ENCODE data around the gene LRCOL1.

Gene LRCOL1

DNA sequence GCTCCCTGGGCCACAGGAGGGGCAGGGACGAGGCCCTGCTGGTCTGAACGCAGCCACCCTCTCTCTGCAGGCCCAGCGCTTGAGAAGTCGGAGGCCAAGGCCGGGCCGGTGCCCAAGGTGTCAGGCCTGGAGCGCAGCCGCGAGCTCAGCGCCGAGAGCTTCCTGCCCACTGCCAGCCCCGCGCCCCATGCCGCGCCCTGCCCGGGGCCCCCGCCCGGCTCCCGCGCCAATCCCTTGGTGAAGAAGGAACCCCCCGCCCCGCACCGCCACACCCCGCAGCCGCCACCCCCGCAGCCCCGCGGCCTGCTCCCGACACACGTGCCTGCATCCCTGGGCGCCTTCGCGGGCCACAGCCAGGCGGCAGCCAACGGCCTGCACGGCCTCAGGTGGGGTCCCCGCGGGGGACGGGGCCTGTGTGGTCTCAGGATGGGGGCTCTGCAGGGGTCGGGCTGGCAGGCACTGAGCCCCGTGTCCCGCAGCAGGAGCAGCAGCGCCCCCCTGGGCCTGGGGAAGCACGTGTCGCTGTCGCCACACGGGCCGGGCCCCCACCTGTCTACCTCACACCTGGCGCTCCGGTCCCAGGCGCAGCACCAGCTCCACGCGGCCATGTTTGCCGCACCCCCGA, 40.4 kb downstream of the LRCOL1 start:
- no peak for DNase-seq (ENCODE audit: low spot score)
- H3K36me3 Mint-ChIP-seq (ENCODE audit: low read depth) = no peaks in the 10 kb centered on the region
- H3K9me3 Mint-ChIP-seq = no peaks in the 10 kb centered on the region
- no peaks in the 10 kb centered on the region for H3K27me3 Mint-ChIP-seq (ENCODE audit: low read depth)
- H3K4me3 Mint-ChIP-seq = no peak overlapping the region
- H3K4me1 Mint-ChIP-seq (ENCODE audit: low read depth) = no peaks in the 10 kb centered on the region
- H3K27ac Mint-ChIP-seq = no peak overlapping the region

DNA sequence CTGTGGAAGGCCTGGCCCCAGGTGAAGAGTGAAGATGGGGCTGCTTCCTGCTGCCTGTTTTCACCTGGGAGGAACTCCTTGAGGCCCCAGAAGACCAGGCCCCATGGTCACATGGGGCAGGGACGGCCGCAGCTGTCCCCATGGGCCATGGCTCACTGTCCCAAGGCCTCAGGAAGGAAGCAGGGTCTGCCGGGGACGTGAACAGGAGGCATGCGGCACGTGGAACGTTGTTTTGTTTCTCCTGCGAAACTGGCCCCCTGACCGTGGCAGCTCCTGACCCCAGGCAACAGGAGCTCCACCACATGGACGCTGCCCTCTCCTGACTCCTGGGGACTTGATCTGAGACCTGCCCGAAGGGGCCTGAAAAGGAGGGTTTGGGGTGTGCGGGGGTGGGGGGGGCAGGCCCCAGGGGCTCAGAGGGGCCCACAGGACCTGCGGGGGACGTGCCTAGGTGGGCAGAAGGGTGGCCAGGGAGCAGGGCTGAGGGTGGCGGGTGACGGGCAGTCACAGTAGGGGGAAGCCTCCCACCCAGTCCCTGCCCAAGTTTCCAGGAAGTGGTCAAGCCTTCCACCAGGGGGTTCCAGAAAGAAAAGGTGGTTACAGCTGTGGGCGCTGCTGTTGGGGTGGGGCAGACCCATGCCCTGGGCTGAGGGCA, 41.4 kb downstream of the LRCOL1 start:
- Mint-ChIP-seq H3K36me3 (ENCODE audit: low read depth) (no peaks in the 10 kb centered on the region), H3K9me3 (no peaks in the 10 kb centered on the region), H3K27me3 (ENCODE audit: low read depth) (no peaks in the 10 kb centered on the region), H3K27ac (no peak overlapping the region), H3K4me1 (ENCODE audit: low read depth) (no peaks in the 10 kb centered on the region), H3K4me3 (no peak overlapping the region)
- no peak for DNase-seq (ENCODE audit: low spot score)

DNA sequence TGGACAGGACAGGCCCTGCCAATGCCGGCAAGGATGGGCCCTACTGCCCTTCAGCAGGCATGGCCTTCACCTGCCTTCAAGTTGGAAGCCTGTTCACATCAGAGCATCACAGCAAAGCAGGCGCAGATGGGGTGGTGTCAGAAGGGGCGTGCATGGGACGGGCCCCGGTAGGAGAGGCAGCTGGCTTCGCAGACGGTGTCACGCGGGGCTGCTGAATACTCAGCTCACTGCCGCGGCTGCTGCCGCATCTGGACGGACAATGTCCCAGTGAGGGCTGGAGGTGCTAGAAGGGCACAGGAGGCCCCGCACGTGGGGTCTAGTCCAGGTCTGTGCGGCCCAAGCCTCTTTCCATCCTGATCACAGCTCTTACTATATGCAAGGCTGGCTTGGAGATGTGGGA, 42.1 kb downstream of the LRCOL1 start:
- H3K9me3 Mint-ChIP-seq = no peaks in the 10 kb centered on the region
- no peaks in the 10 kb centered on the region for H3K36me3 Mint-ChIP-seq (ENCODE audit: low read depth)
- H3K4me3 Mint-ChIP-seq = no peak overlapping the region
- no peaks in the 10 kb centered on the region for H3K4me1 Mint-ChIP-seq (ENCODE audit: low read depth)
- no peaks in the 10 kb centered on the region for H3K27me3 Mint-ChIP-seq (ENCODE audit: low read depth)
- no peak overlapping the region for H3K27ac Mint-ChIP-seq
- no peak for DNase-seq (ENCODE audit: low spot score)

DNA sequence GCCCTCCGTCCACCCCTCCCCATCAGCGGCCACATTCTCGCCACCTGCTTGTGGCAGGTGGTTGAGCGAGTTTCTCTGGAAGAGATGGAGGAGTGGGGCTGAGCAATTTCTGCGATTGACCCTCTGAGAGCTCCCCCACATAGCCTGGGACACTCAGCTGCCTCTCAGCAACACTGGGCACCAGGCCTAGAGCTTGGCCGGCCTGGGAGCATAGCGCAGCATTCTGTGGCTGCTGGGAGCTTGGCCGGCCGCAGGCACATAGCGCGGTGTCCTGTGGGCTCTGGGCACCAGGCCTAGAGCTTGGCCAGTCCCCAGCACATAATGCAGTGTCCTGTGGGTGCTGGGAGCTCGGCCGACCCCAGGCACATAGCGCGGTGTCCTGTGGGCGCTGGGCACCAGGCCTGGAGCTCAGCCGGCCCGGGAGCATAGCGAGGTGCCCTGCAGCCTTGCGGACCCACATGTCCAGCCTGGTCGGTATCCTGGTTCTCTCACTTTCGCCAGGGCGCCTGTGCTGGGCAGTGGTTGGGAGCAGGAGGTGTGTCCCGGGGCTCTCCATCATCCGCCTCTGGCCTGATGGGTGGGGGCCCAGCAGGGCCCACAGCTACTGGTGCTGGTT, 43.8 kb downstream of the LRCOL1 start:
- Mint-ChIP-seq H3K27me3 (ENCODE audit: low read depth) (no peaks in the 10 kb centered on the region), H3K4me3 (no peak overlapping the region), H3K27ac (no peak overlapping the region), H3K36me3 (ENCODE audit: low read depth) (no peaks in the 10 kb centered on the region), H3K4me1 (ENCODE audit: low read depth) (no peaks in the 10 kb centered on the region), H3K9me3 (no peaks in the 10 kb centered on the region)
- no peak for DNase-seq (ENCODE audit: low spot score)

DNA sequence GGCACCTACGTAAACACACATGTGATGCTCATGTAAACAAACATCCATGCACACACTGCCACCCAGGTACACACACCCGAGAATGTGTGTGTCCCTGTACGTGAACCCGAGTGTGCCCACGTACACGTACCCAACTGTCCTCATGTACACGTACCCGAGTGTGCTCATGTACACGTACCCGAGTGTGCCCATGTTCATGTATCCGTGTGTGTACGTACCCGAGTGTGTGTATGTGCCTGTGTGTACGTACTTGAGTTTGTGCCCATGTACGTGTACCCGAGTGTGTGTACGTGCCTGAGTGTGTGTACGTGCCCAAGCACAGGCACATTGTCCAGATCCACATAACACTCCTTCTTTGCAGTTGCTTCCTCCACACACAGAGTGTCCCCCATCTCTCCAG, 45.0 kb downstream of the LRCOL1 start:
- Mint-ChIP-seq H3K27ac (no peak overlapping the region), H3K4me1 (ENCODE audit: low read depth) (no peaks in the 10 kb centered on the region), H3K9me3 (no peaks in the 10 kb centered on the region), H3K27me3 (ENCODE audit: low read depth) (no peaks in the 10 kb centered on the region), H3K4me3 (no peak overlapping the region), H3K36me3 (ENCODE audit: low read depth) (no peaks in the 10 kb centered on the region)
- DNase-seq (ENCODE audit: low spot score) = no peak

DNA sequence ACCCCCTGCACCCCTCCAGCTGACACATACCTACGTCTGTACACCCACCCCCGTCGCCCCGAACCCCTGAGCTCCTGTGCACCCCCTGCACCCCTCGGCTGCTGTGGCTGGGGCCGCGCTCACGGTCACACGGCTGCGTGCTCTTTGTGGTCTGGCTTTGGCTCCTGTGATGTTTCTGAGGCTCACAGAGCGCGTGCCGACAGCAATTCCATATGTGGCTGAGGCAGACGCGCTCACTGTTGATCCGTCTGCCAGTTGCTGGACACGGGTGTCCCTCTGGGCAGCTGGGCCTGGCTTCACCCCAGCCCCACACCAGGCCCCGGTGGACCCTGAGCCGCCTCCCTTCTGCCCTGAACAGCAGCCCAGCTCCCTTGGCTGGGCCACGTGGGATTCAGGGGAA, 46.5 kb downstream of the LRCOL1 start:
- Mint-ChIP-seq H3K9me3 (no peaks in the 10 kb centered on the region), H3K4me3 (no peak overlapping the region), H3K36me3 (ENCODE audit: low read depth) (no peaks in the 10 kb centered on the region)

DNA sequence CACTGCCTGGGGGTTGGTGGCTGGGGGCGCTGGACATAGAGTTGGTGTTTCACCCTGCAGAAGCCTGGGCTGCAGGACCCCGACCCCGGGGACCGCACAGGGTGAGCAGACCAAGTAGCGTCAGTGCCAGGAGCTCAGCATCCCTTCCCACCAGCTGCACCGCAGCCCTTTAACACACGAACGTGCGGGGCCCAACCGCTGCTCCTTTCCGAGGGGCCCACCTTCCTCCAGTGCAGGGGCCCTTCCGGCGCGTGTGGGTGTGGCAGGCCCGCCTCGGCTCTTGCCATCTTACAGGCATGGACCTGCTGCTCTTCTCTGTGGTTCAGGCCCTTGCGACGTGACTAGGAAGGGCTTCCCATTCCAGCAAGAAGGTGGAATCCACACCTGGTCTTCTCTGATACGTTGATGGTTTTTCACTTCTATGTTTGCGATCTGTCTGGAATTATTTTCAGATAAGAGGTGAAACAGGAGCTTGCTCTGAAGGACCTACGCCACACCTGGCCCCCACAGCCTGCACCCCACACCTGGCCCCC, 47.8 kb downstream of the LRCOL1 start:
- Mint-ChIP-seq H3K36me3 (ENCODE audit: low read depth) (no peaks in the 10 kb centered on the region), H3K4me3 (no peak overlapping the region), H3K9me3 (no peaks in the 10 kb centered on the region), H3K4me1 (ENCODE audit: low read depth) (peaks cover 6% of the 10 kb centered on the region), H3K27ac (no peak overlapping the region), H3K27me3 (ENCODE audit: low read depth) (peaks cover 12% of the 10 kb centered on the region)
- no peak for DNase-seq (ENCODE audit: low spot score)

More for the DNA sequence above, 46.5 kb downstream of the LRCOL1 start:
- Mint-ChIP-seq H3K27me3 (ENCODE audit: low read depth) (peaks cover 5% of the 10 kb centered on the region), H3K4me1 (ENCODE audit: low read depth) (peaks cover 4% of the 10 kb centered on the region), H3K27ac (no peak overlapping the region)
- DNase-seq (ENCODE audit: low spot score) = no peak

DNA sequence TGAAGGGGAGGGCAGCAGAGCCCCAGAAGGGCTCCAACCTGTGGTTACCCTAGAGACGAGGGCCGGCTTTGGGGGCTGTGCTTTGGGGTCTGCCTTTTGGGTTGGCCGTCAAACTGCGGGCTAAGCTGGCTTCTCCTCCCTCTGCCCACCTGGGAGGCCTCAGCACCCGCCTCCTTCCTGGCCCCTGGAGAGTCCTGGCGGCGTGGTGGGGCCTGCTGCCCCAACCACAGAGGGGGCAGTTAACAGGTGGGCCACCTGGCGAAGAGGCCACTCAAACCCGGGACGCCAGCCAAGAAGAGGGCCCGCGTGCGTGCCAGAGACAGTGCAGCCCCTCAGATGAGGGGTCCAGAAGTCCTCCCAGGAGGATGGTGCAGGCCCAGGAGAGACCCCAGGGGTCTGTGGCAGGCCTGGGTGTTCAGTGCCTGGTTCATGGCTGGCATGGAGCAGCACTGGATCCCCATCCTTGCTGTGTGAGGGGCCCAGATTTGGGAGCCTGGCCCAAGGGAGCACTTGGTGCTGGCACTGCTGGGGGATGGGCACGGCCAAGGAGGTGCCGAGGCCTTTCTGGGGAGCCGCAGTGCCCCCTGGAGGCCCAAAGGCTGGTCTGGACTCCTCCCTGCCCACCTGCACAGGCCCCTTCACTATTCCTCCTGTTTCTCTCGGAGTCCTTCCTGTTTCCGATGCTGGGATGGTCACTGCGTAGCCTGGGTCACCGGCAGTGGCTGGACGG, 48.8 kb downstream of the LRCOL1 start:
- Mint-ChIP-seq H3K9me3 (no peaks in the 10 kb centered on the region), H3K27ac (no peak overlapping the region), H3K4me1 (ENCODE audit: low read depth) (peaks cover 6% of the 10 kb centered on the region), H3K36me3 (ENCODE audit: low read depth) (no peaks in the 10 kb centered on the region), H3K4me3 (peak overlapping the region; percentile 50), H3K27me3 (ENCODE audit: low read depth) (peaks cover 12% of the 10 kb centered on the region)
- no peak for DNase-seq (ENCODE audit: low spot score)

DNA sequence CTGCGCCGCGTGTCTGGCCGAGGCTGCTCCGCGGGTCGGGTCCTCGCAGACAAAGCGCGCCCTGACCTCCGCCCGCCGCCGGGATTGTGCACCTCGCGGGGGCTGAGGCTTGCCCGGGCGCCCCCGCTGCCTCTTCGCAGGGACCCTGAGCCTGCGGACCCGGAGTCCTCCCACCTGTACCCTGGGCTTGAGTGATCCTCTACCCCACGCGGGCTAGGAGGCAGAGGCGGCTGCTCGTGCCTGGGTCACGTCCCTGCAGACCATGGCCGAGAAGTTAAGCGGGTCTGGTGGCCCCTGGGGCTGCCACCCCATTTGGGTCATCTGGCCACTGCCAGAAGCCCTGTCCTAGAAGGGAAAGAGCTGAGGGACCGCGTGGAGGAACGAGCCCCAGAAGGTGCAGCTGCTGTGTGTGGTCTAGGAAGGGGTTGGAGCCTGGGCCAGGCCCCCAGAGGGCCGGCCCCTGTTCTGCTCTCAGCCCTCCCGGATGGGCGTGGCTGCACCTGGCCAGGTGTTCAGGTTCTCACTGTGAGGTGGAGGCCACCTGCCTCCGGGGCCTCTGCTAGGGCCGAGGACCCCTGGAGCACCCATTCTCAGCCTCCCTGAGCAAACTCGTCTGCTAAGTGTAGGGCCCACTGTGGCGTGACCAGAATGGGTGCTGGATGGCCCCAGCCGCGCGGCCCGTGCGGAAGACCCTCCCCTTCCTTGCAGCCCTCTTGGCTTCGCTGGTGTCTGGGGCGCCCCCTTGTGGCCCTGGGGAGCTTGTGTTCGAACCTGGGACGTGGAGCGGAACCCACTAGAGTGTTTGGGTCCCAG, 49.6 kb downstream of the LRCOL1 start:
- H3K9me3 Mint-ChIP-seq = no peaks in the 10 kb centered on the region
- peak; percentile 62 for DNase-seq (ENCODE audit: low spot score)
- peaks cover 6% of the 10 kb centered on the region for H3K4me1 Mint-ChIP-seq (ENCODE audit: low read depth)
- no peak overlapping the region for H3K27ac Mint-ChIP-seq
- no peaks in the 10 kb centered on the region for H3K36me3 Mint-ChIP-seq (ENCODE audit: low read depth)
- H3K4me3 Mint-ChIP-seq = peak overlapping the region; percentile 74
- H3K27me3 Mint-ChIP-seq (ENCODE audit: low read depth) = peaks cover 12% of the 10 kb centered on the region

DNA sequence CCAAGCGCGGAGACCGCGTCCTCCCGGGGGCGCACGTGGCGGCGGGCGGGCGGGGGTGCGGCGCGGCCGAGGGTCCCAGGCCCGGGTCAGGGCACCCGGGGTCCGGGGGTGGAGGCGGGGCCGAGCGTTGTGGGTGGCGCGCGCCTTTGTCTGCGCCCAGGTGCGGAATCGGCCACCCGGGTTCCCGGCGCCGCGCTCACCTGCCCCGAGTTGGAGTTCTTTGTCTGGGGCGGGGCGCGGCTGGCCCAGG, 50.1 kb downstream of the LRCOL1 start:
- no peak for DNase-seq (ENCODE audit: low spot score)
- H3K27me3 Mint-ChIP-seq (ENCODE audit: low read depth) = peaks cover 12% of the 10 kb centered on the region
- H3K36me3 Mint-ChIP-seq (ENCODE audit: low read depth) = no peaks in the 10 kb centered on the region
- H3K4me3 Mint-ChIP-seq = no peak overlapping the region
- H3K27ac Mint-ChIP-seq = no peak overlapping the region
- H3K4me1 Mint-ChIP-seq (ENCODE audit: low read depth) = peaks cover 6% of the 10 kb centered on the region
- no peaks in the 10 kb centered on the region for H3K9me3 Mint-ChIP-seq

DNA sequence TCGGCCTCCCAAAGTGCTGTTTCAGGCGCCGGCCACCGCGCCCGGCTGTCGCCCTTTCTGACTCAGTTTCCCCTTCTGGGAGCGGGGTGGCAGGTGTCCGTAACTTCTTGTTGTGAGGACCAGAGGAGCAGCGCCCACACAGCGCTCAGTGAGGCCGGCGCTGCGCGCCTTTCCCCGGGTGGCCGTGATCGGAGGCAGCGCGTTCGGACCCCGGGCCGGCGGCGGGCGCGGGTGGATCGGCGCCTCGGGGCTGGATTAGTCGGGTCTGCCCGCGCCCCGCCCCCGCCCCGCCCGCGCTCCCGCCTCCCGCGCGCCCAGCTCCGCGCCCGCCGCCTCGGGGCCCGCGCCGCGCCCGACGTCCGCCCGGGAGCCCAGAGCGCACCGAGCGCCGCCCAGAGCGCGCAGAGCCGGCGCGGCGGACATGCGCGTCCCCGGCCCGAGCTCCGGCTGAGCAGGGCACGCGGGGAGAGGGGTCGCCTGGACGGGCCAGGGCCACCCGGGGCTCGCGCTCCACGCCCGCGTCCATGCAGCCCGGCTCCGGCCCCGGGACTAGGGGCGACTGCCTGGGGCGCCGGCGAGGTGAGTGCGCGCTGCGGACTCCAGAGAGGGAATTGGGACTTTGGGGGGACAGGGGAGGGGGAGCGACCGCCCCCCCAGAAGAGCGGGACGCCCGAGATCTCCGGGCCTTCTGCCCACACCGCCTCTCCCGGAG, 50.6 kb downstream of the LRCOL1 start:
- no peaks in the 10 kb centered on the region for H3K9me3 Mint-ChIP-seq
- H3K4me1 Mint-ChIP-seq (ENCODE audit: low read depth) = peaks cover 6% of the 10 kb centered on the region
- H3K27ac Mint-ChIP-seq = no peak overlapping the region
- peak; percentile 47 for DNase-seq (ENCODE audit: low spot score)
- H3K36me3 Mint-ChIP-seq (ENCODE audit: low read depth) = no peaks in the 10 kb centered on the region
- H3K27me3 Mint-ChIP-seq (ENCODE audit: low read depth) = peaks cover 12% of the 10 kb centered on the region
- peak overlapping the region; percentile 73 for H3K4me3 Mint-ChIP-seq

DNA sequence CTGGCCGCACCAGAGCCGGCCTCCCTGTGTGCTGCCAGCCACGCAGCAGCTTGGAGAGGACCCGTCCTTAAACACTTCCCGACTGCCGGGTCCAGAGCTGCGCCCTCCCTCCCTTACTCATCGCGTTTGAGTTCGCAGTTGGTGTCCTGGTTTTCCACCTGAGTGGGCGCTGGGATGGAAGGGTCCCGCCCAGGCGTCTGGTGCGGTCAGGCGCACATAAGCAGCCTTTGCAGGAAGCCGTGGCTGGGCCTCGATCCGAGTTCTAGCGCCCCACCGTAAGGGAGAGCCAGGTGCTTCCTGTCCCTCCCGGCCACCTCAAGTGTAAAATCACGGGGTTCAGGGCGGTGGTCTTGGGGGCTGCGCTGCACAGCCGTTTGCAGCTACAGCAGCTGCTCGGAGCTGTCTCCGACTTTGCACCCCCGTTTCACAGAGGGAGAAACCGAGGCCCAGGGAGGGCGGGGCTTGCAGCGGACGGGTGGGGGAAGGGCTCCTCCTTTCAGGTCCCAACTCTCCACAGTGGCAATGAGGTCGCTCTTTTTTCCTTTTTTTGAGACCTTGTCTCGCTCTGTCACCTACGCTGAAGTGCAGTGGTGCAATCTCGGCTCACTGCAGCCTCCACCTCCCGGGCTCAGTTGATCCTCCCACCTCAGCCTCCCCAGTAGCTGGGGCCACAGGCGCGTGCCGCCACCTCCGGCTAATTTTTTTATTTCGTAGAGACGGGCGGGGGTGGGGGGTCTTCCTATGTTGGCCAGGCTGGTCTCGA, 51.3 kb downstream of the LRCOL1 start:
- Mint-ChIP-seq H3K4me1 (ENCODE audit: low read depth) (peaks cover 6% of the 10 kb centered on the region), H3K27me3 (ENCODE audit: low read depth) (peaks cover 12% of the 10 kb centered on the region), H3K4me3 (peak overlapping the region; percentile 73), H3K36me3 (ENCODE audit: low read depth) (no peaks in the 10 kb centered on the region), H3K9me3 (no peaks in the 10 kb centered on the region), H3K27ac (no peak overlapping the region)
- DNase-seq (ENCODE audit: low spot score) = no peak

Measured in T-helper 2 cell treated with Interferon-gamma antibody and Interleukin-4, amounts not matched to agents 5 μg/mL and 100 μg/mL, for 36 hours (primary cell).